ENCODE measurements around the gene PTPRD. TPM values are rescaled to one million over a fixed set of nuclear protein-coding genes. Genes with fewer than 3 reads are reported as not detected.

PTPRD gene
- total and polyA plus RNA-seq, 2 donors from 2014 or later = 6.4 to 78.9 TPM

DNA sequence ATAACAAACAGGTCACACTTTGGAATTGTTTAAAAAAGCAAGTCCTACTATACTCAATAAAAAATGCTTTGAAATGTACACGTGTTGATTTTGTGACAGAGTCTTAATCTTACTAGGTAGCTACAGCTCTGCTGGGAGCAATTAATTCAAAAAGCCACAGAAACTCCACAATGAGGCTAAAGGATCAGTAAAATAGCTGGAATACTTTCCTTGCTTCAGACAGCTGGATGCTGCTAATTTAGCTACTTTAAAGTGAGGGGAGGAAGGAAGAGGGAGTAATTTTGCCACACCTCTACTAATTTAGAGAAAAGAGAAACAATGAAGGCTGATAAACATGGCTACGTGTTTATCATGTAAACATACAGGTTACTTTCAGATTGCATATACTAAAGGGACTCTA, 1885.6 kb downstream of the PTPRD start:
- no peaks in the 10 kb centered on the region for H3K27me3 ChIP-seq (ENCODE audit: control insufficient read depth, insufficient read depth, low read length)
- no peaks in the 10 kb centered on the region for H3K36me3 ChIP-seq (ENCODE audit: control insufficient read depth in 2 of 3, insufficient read depth in 3 of 3, low read length in 3 of 3)
- FAIRE-seq = no peak
- peaks cover 0 to 3% (median 0%) of the 10 kb centered on the region in 3 donors for H3K4me1 ChIP-seq (ENCODE audit: control insufficient read depth in 2 of 3, insufficient read depth in 2 of 3, low read depth in 1 of 3, low read length in 3 of 3)
- DNase-seq = peak in 1 of 5 donors; percentile 46
- intact Hi-C loops (cut with DNase I) = no loop called here
- H3K27ac ChIP-seq (ENCODE audit: low read depth in 2 of 2, low read length in 2 of 2) = no peak overlapping the region
- TF ChIP-seq, protein P1, sequence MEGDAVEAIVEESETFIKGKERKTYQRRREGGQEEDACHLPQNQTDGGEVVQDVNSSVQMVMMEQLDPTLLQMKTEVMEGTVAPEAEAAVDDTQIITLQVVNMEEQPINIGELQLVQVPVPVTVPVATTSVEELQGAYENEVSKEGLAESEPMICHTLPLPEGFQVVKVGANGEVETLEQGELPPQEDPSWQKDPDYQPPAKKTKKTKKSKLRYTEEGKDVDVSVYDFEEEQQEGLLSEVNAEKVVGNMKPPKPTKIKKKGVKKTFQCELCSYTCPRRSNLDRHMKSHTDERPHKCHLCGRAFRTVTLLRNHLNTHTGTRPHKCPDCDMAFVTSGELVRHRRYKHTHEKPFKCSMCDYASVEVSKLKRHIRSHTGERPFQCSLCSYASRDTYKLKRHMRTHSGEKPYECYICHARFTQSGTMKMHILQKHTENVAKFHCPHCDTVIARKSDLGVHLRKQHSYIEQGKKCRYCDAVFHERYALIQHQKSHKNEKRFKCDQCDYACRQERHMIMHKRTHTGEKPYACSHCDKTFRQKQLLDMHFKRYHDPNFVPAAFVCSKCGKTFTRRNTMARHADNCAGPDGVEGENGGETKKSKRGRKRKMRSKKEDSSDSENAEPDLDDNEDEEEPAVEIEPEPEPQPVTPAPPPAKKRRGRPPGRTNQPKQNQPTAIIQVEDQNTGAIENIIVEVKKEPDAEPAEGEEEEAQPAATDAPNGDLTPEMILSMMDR (IDR thresholded peaks at IDR 0.05; ENCODE audit: borderline replicate concordance, extremely low read depth, insufficient read depth) = no peak
- no peak overlapping the region for H3K9ac ChIP-seq (ENCODE audit: low read length in 3 of 3)
- no peaks in the 10 kb centered on the region for H3K9me3 ChIP-seq (ENCODE audit: control insufficient read depth in 2 of 3, insufficient read depth in 1 of 3, low read length in 3 of 3)
- no peak overlapping the region for H3K4me3 ChIP-seq (ENCODE audit: low read length in 3 of 3)

DNA sequence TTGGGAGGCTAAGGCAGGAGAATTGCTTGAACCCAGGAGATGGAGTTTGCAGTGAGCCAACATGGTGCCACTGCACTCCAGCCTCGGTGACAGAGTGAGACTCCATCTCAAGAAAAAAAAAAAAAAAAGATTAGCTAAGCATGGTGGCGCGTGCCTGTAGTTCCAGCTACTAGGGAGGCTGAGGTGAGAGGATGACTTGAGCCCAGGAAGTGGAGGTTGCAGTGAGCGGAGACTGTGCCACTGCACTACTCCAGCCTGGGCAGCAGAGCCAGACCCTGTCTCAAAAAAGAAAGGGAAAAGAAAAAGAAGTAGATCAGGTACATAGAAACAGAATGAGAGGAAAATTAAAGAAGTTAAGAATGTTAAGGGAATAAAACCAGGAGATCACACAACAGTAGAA, 1886.1 kb downstream of the PTPRD start:
- no peak overlapping the region for H3K27ac ChIP-seq (ENCODE audit: low read depth in 2 of 2, low read length in 2 of 2)
- H3K9me3 ChIP-seq (ENCODE audit: control insufficient read depth in 2 of 3, insufficient read depth in 1 of 3, low read length in 3 of 3) = no peaks in the 10 kb centered on the region
- peaks cover 0 to 3% (median 0%) of the 10 kb centered on the region in 3 donors for H3K4me1 ChIP-seq (ENCODE audit: control insufficient read depth in 2 of 3, insufficient read depth in 2 of 3, low read depth in 1 of 3, low read length in 3 of 3)
- H3K27me3 ChIP-seq (ENCODE audit: control insufficient read depth, insufficient read depth, low read length) = no peaks in the 10 kb centered on the region
- H3K36me3 ChIP-seq (ENCODE audit: control insufficient read depth in 2 of 3, insufficient read depth in 3 of 3, low read length in 3 of 3) = no peaks in the 10 kb centered on the region
- no peak overlapping the region for H3K9ac ChIP-seq (ENCODE audit: low read length in 3 of 3)
- H3K4me3 ChIP-seq (ENCODE audit: low read length in 3 of 3) = no peak overlapping the region
- intact Hi-C loops (cut with DNase I) = no loop called here
- no peak for FAIRE-seq
- no peak for DNase-seq
- TF ChIP-seq, protein P1 (IDR thresholded peaks at IDR 0.05; ENCODE audit: borderline replicate concordance, extremely low read depth, insufficient read depth) = no peak

DNA sequence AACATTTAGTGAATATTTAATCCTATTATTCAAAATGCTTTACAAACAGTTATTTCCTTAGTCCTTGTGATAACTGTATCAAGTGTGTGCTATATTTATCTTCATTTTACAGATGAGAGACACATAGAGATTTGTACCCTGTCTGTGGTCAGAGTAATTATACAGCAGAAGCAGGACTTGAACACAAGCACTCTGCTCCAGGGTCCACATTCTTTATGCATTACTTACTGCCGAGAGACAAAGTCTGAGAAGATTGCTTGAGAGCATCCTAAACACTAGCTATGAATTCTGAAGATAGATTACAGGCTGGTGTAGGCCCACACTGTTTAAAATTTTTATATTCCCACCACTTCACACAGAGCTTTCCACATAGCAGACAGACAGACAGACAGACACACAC, 1887.2 kb downstream of the PTPRD start:
- H3K27me3 ChIP-seq (ENCODE audit: control insufficient read depth, insufficient read depth, low read length) = no peaks in the 10 kb centered on the region
- TF ChIP-seq, protein P1 (IDR thresholded peaks at IDR 0.05; ENCODE audit: borderline replicate concordance, extremely low read depth, insufficient read depth) = no peak
- no peak overlapping the region for H3K27ac ChIP-seq (ENCODE audit: low read depth in 2 of 2, low read length in 2 of 2)
- H3K36me3 ChIP-seq (ENCODE audit: control insufficient read depth in 2 of 3, insufficient read depth in 3 of 3, low read length in 3 of 3) = no peaks in the 10 kb centered on the region
- DNase-seq (no peak), FAIRE-seq (no peak)
- H3K4me1 ChIP-seq (ENCODE audit: control insufficient read depth in 2 of 3, insufficient read depth in 2 of 3, low read depth in 1 of 3, low read length in 3 of 3) = peaks cover 0 to 3% (median 0%) of the 10 kb centered on the region in 3 donors
- no peak overlapping the region for H3K9ac ChIP-seq (ENCODE audit: low read length in 3 of 3)
- intact Hi-C loops (cut with DNase I) = no loop called here
- no peaks in the 10 kb centered on the region for H3K9me3 ChIP-seq (ENCODE audit: control insufficient read depth in 2 of 3, insufficient read depth in 1 of 3, low read length in 3 of 3)
- no peak overlapping the region for H3K4me3 ChIP-seq (ENCODE audit: low read length in 3 of 3)

All from kidney (tissue), 14 donors.